Lower lobe of right lung (tissue), 2 donors: ENCODE measurements around the gene PLXNA3. TPM values are rescaled to one million over a fixed set of nuclear protein-coding genes. Genes with fewer than 3 reads are reported as not detected.
A peak's percentile ranks its signal among the peaks of the same experiment; 100 is the strongest.

Experiments used
- ATAC-seq, 2 donors: fragments of 200-7000 bp; cut with Tn5 transposase; one replicate each; pipeline ENCODE4 v1.9.1; 2020 to 2022; ENCODE audit warnings: mild to moderate bottlenecking in 2 of 2, moderate library complexity in 2 of 2
- DNase-seq: peaks from one replicate; pipeline ENCODE4 v3.0.0-alpha.2; 2020
- H3K27ac ChIP-seq: fragments of 200-600 bp; one replicate; pipeline ENCODE4 v1.8.0; 2022
- H3K27me3 ChIP-seq: fragments of 200-600 bp; one replicate; pipeline ENCODE4 v1.8.0; 2022; ENCODE audit warnings: low read depth
- H3K36me3 ChIP-seq: fragments of 200-600 bp; one replicate; pipeline ENCODE4 v1.8.0; 2022; ENCODE audit warnings: mild to moderate bottlenecking
- H3K4me1 ChIP-seq: fragments of 200-600 bp; one replicate; pipeline ENCODE4 v1.8.0; 2022
- H3K4me3 ChIP-seq: fragments of 200-600 bp; one replicate; pipeline ENCODE4 v1.8.0; 2022; ENCODE audit warnings: mild to moderate bottlenecking
- H3K9me3 ChIP-seq: fragments of 200-600 bp; one replicate; pipeline ENCODE4 v1.8.0; 2022
- CTCF ChIP-seq: fragments of 200-600 bp; IDR thresholded peaks from one replicate; pipeline ENCODE4 v1.8.0; 2022; ENCODE audit warnings: antibody characterized with exemption, mild to moderate bottlenecking
- intact Hi-C: fragments of 100-400 bp; cut with DNase I; formaldehyde crosslinking; loops from one replicate; pipeline ENCODE4 v1.11.0; 2022
- total RNA-seq: library from RNA; stranded (reverse); fragmentation: NEBNext Ultra II Directional; extraction: Animal tissue kit (Norgen Biotek cat#: 25700); gene quantifications from one replicate; pipeline ENCODE4 v1.2.1, GENCODE V29; 2021
- donor health status: DM: no; HTN: yes; CAD: no; lungs with severe emphysema.

Gene PLXNA3
- total RNA-seq, 1 donor from 2014 or later, result 49.0 TPM

DNA sequence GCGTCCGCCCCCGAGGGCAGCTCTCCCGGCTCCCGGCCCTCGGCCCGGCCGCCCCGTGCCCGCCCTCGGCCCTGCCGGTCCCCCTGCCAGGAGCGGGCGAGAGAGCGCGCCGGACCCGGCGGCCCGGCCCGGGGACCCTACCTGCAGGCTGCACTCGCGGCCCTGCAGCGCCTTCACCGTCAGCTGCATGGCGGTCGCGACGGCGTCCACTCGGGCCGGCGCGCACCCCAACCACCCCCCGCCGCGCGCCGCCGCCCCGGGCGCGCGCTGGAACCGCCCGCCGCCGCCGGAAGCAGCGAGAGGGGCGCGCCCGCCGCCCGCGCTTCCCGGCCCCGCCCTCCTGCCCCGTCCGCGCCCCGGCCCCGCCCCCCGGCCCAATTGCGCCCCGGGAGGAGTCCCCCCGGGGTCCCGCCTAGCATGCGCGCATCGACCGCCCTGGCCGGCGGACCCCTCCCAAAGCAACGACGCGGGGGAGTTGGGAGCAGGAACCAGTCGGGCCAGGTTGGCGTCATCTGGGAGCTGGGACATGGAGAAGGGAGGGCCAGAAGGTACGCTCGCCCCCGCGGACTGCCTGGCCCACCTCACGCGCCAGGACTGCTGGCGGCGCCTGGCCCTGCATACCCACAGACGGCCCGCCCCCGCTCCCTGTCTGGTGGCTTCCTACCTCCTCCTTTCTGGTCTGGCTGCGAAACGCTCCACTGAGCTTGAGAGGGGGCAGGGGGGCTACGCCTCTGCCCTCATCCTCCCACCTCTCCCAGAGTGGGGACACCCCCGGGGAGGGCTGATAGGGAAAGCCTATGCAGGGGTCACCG is 28.5 kb downstream of the PLXNA3 start, which contains the start of gene UBL4A:
TSS of gene UBL4A (minus strand) at position 220 of the 812 bp plus-strand sequence. CDS start at position 189, 31 bp downstream.
- Histone ChIP-seq H3K9me3 (no peaks in the 10 kb centered on the region), H3K27ac (peak within 1 kb of the TSS; percentile 87)
- peak; percentile 83 for DNase-seq

GRCh38 chrX:154487518-154488290 is 29.6 kb downstream of the PLXNA3 start:
- Histone ChIP-seq H3K9me3 (no peaks in the 10 kb centered on the region), H3K4me3 (no peak overlapping the region), H3K27ac (no peak overlapping the region), H3K4me1 (peaks cover 25% of the 10 kb centered on the region), H3K36me3 (peaks cover 14% of the 10 kb centered on the region), H3K27me3 (no peaks in the 10 kb centered on the region)
- DNase-seq (no peak), ATAC-seq (no peak)
- TF ChIP-seq CTCF, result no peak
- intact Hi-C loops, result no loop called here

More for the DNA sequence above, 28.5 kb downstream of the PLXNA3 start, which contains the start of gene UBL4A:
- Histone ChIP-seq H3K4me1 (peaks cover 25% of the 10 kb centered on the region), H3K27me3 (no peaks in the 10 kb centered on the region), H3K36me3 (peaks cover 14% of the 10 kb centered on the region), H3K4me3 (peak within 1 kb of the TSS; percentile 68)
- intact Hi-C loops, result no loop called here
- peak; percentile 62 to 63 for ATAC-seq
- no peak for TF ChIP-seq CTCF

DNA sequence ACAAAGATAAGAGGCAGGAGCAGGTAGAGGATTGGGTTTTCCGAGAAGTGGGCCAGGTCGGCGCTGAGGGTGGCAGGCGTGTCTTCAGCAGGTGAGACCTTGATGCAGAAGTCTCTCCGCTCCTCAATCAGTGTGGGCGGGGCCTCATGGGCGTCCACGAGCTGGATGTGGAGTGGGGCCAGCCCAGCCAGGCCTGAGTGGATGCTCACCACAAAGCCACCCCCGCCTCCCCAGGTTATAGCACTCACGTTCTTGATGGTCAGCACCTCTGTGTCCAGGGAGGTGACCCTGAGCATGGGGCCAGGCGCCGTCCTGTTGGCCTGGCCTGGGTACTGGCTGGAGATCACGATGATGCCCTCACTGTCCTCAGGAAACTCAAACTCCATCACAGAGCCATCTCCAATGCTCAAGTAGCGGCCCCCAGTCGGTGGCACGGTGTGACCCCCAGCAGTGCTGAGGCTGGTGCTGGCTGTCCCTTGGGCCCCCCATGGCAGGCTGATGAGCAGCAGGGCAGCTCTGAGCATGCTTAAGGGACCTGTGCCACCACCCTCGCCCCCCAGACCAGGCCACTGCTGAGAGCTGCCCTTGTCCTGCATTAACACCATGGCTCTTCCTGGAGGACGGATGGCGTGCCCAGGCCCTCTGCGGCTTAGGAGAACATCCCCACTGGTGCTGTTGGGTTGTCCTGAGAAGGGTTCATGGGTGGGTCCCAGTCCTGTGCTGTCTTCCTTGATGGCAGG is 30.4 kb downstream of the PLXNA3 start:
- peaks cover 25% of the 10 kb centered on the region for H3K4me1 ChIP-seq
- no peaks in the 10 kb centered on the region for H3K27me3 ChIP-seq
- no peaks in the 10 kb centered on the region for H3K9me3 ChIP-seq
- intact Hi-C loops, result no loop called here
- ATAC-seq (no peak), DNase-seq (no peak)
- H3K27ac ChIP-seq, result no peak overlapping the region
- TF ChIP-seq CTCF, result no peak
- H3K36me3 ChIP-seq, result peaks cover 14% of the 10 kb centered on the region
- H3K4me3 ChIP-seq, result no peak overlapping the region

DNA sequence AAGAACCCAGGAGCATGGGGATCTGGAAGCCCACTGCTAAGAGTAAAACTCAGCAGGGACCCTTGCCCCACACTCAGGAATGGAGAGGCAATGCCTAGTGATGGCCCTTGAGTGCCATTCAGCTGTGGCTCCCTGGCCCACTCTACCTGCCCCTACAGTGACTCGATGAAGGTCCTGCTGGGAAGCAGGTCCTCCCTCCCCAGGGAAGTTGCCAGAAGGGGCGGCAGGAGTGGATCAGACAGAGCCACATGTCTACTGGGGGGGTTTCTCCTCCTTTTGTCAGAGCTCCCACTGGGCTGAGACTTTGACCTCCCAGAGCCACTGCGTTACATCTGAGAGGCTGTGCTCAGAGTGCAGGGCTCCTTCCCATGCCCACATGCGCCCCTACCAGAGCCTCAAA is 31.1 kb downstream of the PLXNA3 start:
- Histone ChIP-seq H3K4me3 (peak overlapping the region; percentile 63), H3K27me3 (no peaks in the 10 kb centered on the region), H3K9me3 (no peaks in the 10 kb centered on the region), H3K27ac (no peak overlapping the region), H3K4me1 (peaks cover 25% of the 10 kb centered on the region), H3K36me3 (peaks cover 12% of the 10 kb centered on the region)
- ATAC-seq (no peak), DNase-seq (no peak)
- no peak for TF ChIP-seq CTCF
- intact Hi-C loops, result no loop called here

DNA sequence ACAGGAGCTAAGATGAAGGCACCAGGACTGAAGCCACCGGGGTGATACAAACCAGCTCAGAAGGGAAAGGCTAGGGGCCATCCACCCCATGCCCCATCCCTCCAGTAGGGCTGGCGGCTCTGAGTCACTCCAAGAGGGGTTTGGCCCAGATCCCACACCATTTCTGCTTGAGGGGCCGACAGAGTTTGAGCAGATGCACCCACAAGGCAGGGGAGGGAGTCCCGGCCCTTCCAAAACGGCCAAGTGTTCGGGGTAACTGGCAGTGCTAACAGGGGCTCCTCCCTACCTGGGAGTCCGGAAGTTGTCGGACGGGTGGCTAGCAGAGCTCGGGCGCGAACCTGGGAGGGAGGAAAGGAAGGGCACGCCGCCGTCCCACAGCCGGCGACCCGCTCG is 31.9 kb downstream of the PLXNA3 start:
- peak overlapping the region; percentile 63 for H3K4me3 ChIP-seq
- H3K36me3 ChIP-seq, result peaks cover 3% of the 10 kb centered on the region
- H3K9me3 ChIP-seq, result no peaks in the 10 kb centered on the region
- H3K27ac ChIP-seq, result peak overlapping the region; percentile 94
- H3K4me1 ChIP-seq, result peaks cover 24% of the 10 kb centered on the region
- H3K27me3 ChIP-seq, result no peaks in the 10 kb centered on the region
- intact Hi-C loops, result no loop called here
- ATAC-seq (peak; percentile 21 to 25), DNase-seq (no peak)
- TF ChIP-seq CTCF, result no peak
